Fibroblast of lung (primary cell): ENCODE measurements around the gene EPHB1. TPM values are rescaled to one million over a fixed set of nuclear protein-coding genes. Genes with fewer than 3 reads are reported as not detected.

Experiments
- DNase-seq, 2 donors: peaks; one replicate each; pipeline versions ENCODE4 v3.0.0 to v3.0.0-alpha.2; 2010; ENCODE audit warnings: low read depth in 2 of 2
- H2AFZ ChIP-seq: 2 replicates; pipeline ENCODE4 v1.5.1; 2012; ENCODE audit warnings: low read length, control low read depth, inconsistent platforms
- H3K27ac ChIP-seq: 2 replicates; pipeline ENCODE4 v1.5.1; 2011; ENCODE audit warnings: low read length, control low read depth; ENCODE audit not compliant: insufficient read depth
- H3K27me3 ChIP-seq: 2 replicates; pipeline ENCODE4 v1.5.1; 2011; ENCODE audit warnings: mild to moderate bottlenecking, low read length; ENCODE audit not compliant: control insufficient read depth, insufficient read depth
- H3K36me3 ChIP-seq: 2 replicates; pipeline ENCODE4 v1.5.1; 2011; ENCODE audit warnings: low read length; ENCODE audit not compliant: control insufficient read depth, insufficient read depth
- H3K4me1 ChIP-seq: 2 replicates; pipeline ENCODE4 v1.5.1; 2011; ENCODE audit warnings: low read length; ENCODE audit not compliant: control insufficient read depth, insufficient read depth; ENCODE audit errors: extremely low read depth
- H3K4me2 ChIP-seq: 2 replicates; pipeline ENCODE4 v1.5.1; 2011; ENCODE audit warnings: low read length, control low read depth; ENCODE audit not compliant: insufficient read depth; ENCODE audit errors: extremely low read depth
- H3K4me3 ChIP-seq, 4 experiments: fragments of 200-600 bp in 1 of 4; sonication (generic) in 1 of 4; replicated peaks in 1 of 4; 2 replicates each; pipeline ENCODE4 v1.5.1; 2011 to 2016; ENCODE audit warnings: low read length in 4 of 4, low read depth in 3 of 4, mild to moderate bottlenecking in 3 of 4, control low read depth in 2 of 4, inconsistent platforms in 1 of 4, mixed read lengths in 1 of 4; ENCODE audit not compliant: insufficient read depth in 1 of 4; ENCODE audit errors: control extremely low read depth in 1 of 4
- H3K79me2 ChIP-seq: 2 replicates; pipeline ENCODE4 v1.5.1; 2012; ENCODE audit warnings: mild to moderate bottlenecking, low read length, inconsistent platforms; ENCODE audit not compliant: control insufficient read depth, insufficient read depth
- H3K9ac ChIP-seq: 2 replicates; pipeline ENCODE4 v1.5.1; 2011; ENCODE audit warnings: mild to moderate bottlenecking, low read length, control low read depth; ENCODE audit not compliant: insufficient read depth
- H3K9me3 ChIP-seq: 2 replicates; pipeline ENCODE4 v1.5.1; 2012; ENCODE audit warnings: low read depth, low read length; ENCODE audit not compliant: control insufficient read depth, insufficient read depth
- H4K20me1 ChIP-seq: 2 replicates; pipeline ENCODE4 v1.5.1; 2011; ENCODE audit warnings: low read length; ENCODE audit not compliant: control insufficient read depth, insufficient read depth; ENCODE audit errors: extremely low read depth
- CTCF ChIP-seq, 2 donors: IDR thresholded peaks in 1 of 2; conservative IDR thresholded peaks in 1 of 2; 1 replicate in 1 of 2; 2 replicates in 1 of 2; pipeline ENCODE4 v1.5.1; 2011 to 2012; ENCODE audit warnings: low read length in 2 of 2, control low read depth in 1 of 2, inconsistent platforms in 1 of 2, low read depth in 1 of 2, mild to moderate bottlenecking in 1 of 2
- EZH2 ChIP-seq: IDR thresholded peaks from 2 replicates; pipeline ENCODE4 v1.5.1; 2012; ENCODE audit warnings: low read length, control low read depth, mild to moderate bottlenecking; ENCODE audit errors: missing control alignments
- polyA plus RNA-seq, 2 donors: library from polyadenylated mRNA; depleted of rRNA in 1 of 2; stranded (reverse) in 1 of 2; unstranded in 1 of 2; fragments of >200 nt; gene quantifications; 2 replicates each; pipeline ENCODE4 v1.2.1, GENCODE V29; 2011 to 2012; ENCODE audit warnings: missing spikeins in 1 of 2
- total RNA-seq: library from RNA; depleted of rRNA; stranded (reverse); fragments of >200 nt; gene quantifications from 2 replicates; pipeline ENCODE4 v1.2.1, GENCODE V29; 2014

The EPHB1 gene
- total and polyA plus RNA-seq, 2 donors (not counting 1 experiment from before 2014, with no cell fraction given), result 0.14 to 0.50 TPM

- no peaks in the 10 kb centered on the region for H3K79me2 ChIP-seq
- H3K9ac ChIP-seq, result no peak overlapping the region
- H4K20me1 ChIP-seq, result no peaks in the 10 kb centered on the region
- no peaks in the 10 kb centered on the region for H3K27me3 ChIP-seq
- TF ChIP-seq CTCF (conservative IDR thresholded peaks at IDR 0.05 in 1 of 2, IDR thresholded peaks at IDR 0.05 in 1 of 2; ENCODE audit: low read depth in 1 of 2, low read length in 2 of 2) (no peak), EZH2 (no peak)
- DNase-seq, result no peak
- no peak overlapping the region for H3K4me2 ChIP-seq
- no peak overlapping the region for H3K4me3 ChIP-seq
- H3K9me3 ChIP-seq, result no peaks in the 10 kb centered on the region
- H3K27ac ChIP-seq, result no peak overlapping the region
- H3K4me1 ChIP-seq, result no peaks in the 10 kb centered on the region
- no peak overlapping the region for H2AFZ ChIP-seq
- H3K36me3 ChIP-seq, result no peaks in the 10 kb centered on the region
Measured at GRCh38 chr3:134822090-134822489, 27.0 kb downstream of the EPHB1 start.

GRCh38 chr3:134823679-134824078 is 28.6 kb downstream of the EPHB1 start:
- no peaks in the 10 kb centered on the region for H3K79me2 ChIP-seq
- TF ChIP-seq CTCF (conservative IDR thresholded peaks at IDR 0.05 in 1 of 2, IDR thresholded peaks at IDR 0.05 in 1 of 2; ENCODE audit: low read depth in 1 of 2, low read length in 2 of 2), result no peak
- TF ChIP-seq EZH2, result no peak
- H3K27me3 ChIP-seq, result no peaks in the 10 kb centered on the region
- H3K4me2 ChIP-seq, result no peak overlapping the region
- no peak overlapping the region for H3K9ac ChIP-seq
- H3K4me3 ChIP-seq, result no peak overlapping the region
- no peaks in the 10 kb centered on the region for H3K36me3 ChIP-seq
- H3K9me3 ChIP-seq, result no peaks in the 10 kb centered on the region
- no peak overlapping the region for H2AFZ ChIP-seq
- H3K4me1 ChIP-seq, result no peaks in the 10 kb centered on the region
- no peaks in the 10 kb centered on the region for H4K20me1 ChIP-seq
- DNase-seq, result no peak
- H3K27ac ChIP-seq, result no peak overlapping the region

- no peak overlapping the region for H3K4me3 ChIP-seq
- no peaks in the 10 kb centered on the region for H4K20me1 ChIP-seq
- H3K9me3 ChIP-seq, result no peaks in the 10 kb centered on the region
- no peak overlapping the region for H3K4me2 ChIP-seq
- no peak for DNase-seq
- no peak overlapping the region for H3K9ac ChIP-seq
- no peak overlapping the region for H3K27ac ChIP-seq
- no peak overlapping the region for H2AFZ ChIP-seq
- H3K79me2 ChIP-seq, result no peaks in the 10 kb centered on the region
- TF ChIP-seq CTCF (conservative IDR thresholded peaks at IDR 0.05 in 1 of 2, IDR thresholded peaks at IDR 0.05 in 1 of 2; ENCODE audit: low read depth in 1 of 2, low read length in 2 of 2) (no peak), EZH2 (no peak)
- H3K4me1 ChIP-seq, result no peaks in the 10 kb centered on the region
- H3K36me3 ChIP-seq, result no peaks in the 10 kb centered on the region
- H3K27me3 ChIP-seq, result no peaks in the 10 kb centered on the region
Measured at GRCh38 chr3:134824791-134825190, 29.7 kb downstream of the EPHB1 start.
